Activated CD8-positive, alpha-beta memory T cell treated with anti-CD3 and anti-CD28 coated beads for 48 hours (primary cell): ENCODE measurements around the gene ICAM1.
"Not testable (repeated sequence)": the region's sequence is repeated elsewhere in the genome, so short reads cannot be mapped to it uniquely, and the experiment has no call there.

Experiments
- DNase-seq, 3 experiments: peaks; one replicate each; pipeline ENCODE4 v3.0.0-alpha.2; 2020; ENCODE audit warnings: low read depth in 2 of 3, low spot score in 2 of 3

ICAM1 gene

GRCh38 chr19:10270616-10271394 is at the start of gene ICAM1:
TSS of gene ICAM1 (plus strand) at chr19:10271120. CDS start at chr19:10271160, 40 bp downstream.
- DNase-seq = peak; percentile 52 to 65 (median 61)

GRCh38 chr19:10222201-10222890 is 48.6 kb upstream of the ICAM1 start:
- DNase-seq = no peak

GRCh38 chr19:10223488-10224213 is 47.3 kb upstream of the ICAM1 start:
- no peak for DNase-seq

GRCh38 chr19:10224337-10224736 is 46.6 kb upstream of the ICAM1 start:
- DNase-seq = no peak

GRCh38 chr19:10226021-10226375 is 44.9 kb upstream of the ICAM1 start:
- DNase-seq = no peak

- DNase-seq = no peak
Observed at GRCh38 chr19:10226376-10227025, 44.4 kb upstream of the ICAM1 start.

GRCh38 chr19:10227026-10227971 is 43.6 kb upstream of the ICAM1 start:
- no peak for DNase-seq

- DNase-seq = no peak
Observed at GRCh38 chr19:10228393-10228792, 42.5 kb upstream of the ICAM1 start.

GRCh38 chr19:10228920-10229319 is 42.0 kb upstream of the ICAM1 start:
- DNase-seq = no peak

- DNase-seq = no peak
Observed at GRCh38 chr19:10230173-10230860, 40.6 kb upstream of the ICAM1 start.

GRCh38 chr19:10230861-10231611 is 39.9 kb upstream of the ICAM1 start, which contains the start of gene S1PR2:
TSS of gene S1PR2 (minus strand) at chr19:10231331. CDS start at chr19:10224905, 6,426 bp downstream.
- DNase-seq = peak; percentile 34 to 58 (median 52)

GRCh38 chr19:10231612-10232228 is 39.2 kb upstream of the ICAM1 start:
- no peak for DNase-seq

- no peak for DNase-seq
Observed at GRCh38 chr19:10233946-10234345, 37.0 kb upstream of the ICAM1 start.

GRCh38 chr19:10235003-10235402 is 35.9 kb upstream of the ICAM1 start:
- DNase-seq = no peak

GRCh38 chr19:10235409-10235808 is 35.5 kb upstream of the ICAM1 start:
- DNase-seq = not testable (repeated sequence)

GRCh38 chr19:10237702-10238101 is 33.2 kb upstream of the ICAM1 start:
- DNase-seq = no peak

GRCh38 chr19:10238172-10238783 is 32.6 kb upstream of the ICAM1 start:
- DNase-seq = no peak
